HepG2 (cell line): ENCODE measurements around the gene NOX4. TPM values are rescaled to one million over a fixed set of nuclear protein-coding genes. Genes with fewer than 3 reads are reported as not detected.
"Not testable (repeated sequence)": the region's sequence is repeated elsewhere in the genome, so short reads cannot be mapped to it uniquely, and the experiment has no call there.

ENCODE experiments used
- ATAC-seq: fragments of 200-7000 bp; cut with Tn5 transposase; 3 replicates; pipeline ENCODE4 v1.9.1; 2020; ENCODE audit warnings: mild to moderate bottlenecking, moderate library complexity
- BruUV-seq: library from RNA; stranded (reverse); fragments of 400-500 nt; replicated peaks from 2 replicates; lab custom pipeline; 2021; lab: Mats Ljungman, UMichigan
- CTCF ChIA-PET: fragments of 300-600 bp; formaldehyde crosslinking; extraction: SDS; loops from one replicate; lab custom pipeline; 2021; ENCODE audit warnings: low total read pairs, inconsistent platforms, low intra/inter-chr PET ratio; lab: Yijun Ruan, JAX
- POLR2A ChIA-PET: fragments of 350-600 bp; sonication (Branson Sonifier 250); formaldehyde crosslinking; loops from one replicate; lab custom pipeline; 2020; ENCODE audit warnings: antibody characterized with exemption, inconsistent platforms; lab: Yijun Ruan, JAX
- DNase-seq: peaks from one replicate; pipeline ENCODE4 v3.0.0-alpha.2; 2015; ENCODE audit warnings: low spot score
- FAIRE-seq: peaks from 3 replicates; lab custom pipeline; 2011; peaks lifted over from hg19 to GRCh38; lab: Jason Lieb, UNC
- H2AFZ ChIP-seq: one replicate; pipeline ENCODE4 v1.6.1; 2011; ENCODE audit warnings: low read length, inconsistent platforms
- H3K27ac ChIP-seq: fragments of 300-600 bp; 3 replicates; pipeline ENCODE4 v1.8.0; 2011; ENCODE audit warnings: mixed run types, mild to moderate bottlenecking, mixed read lengths, low read length, inconsistent platforms; ENCODE audit not compliant: insufficient read depth; ENCODE audit errors: extremely low read length
- H3K27me3 ChIP-seq, 2 experiments: fragments of 200-600 bp in 1 of 2; 2 replicates in 1 of 2; 3 replicates in 1 of 2; pipeline versions ENCODE4 v1.6.0 to v1.8.0; 2011; ENCODE audit warnings: low read length in 2 of 2, mild to moderate bottlenecking in 2 of 2, moderate library complexity in 2 of 2, inconsistent platforms in 1 of 2; ENCODE audit not compliant: insufficient read depth in 2 of 2, control insufficient read depth in 1 of 2
- H3K36me3 ChIP-seq, 2 experiments: fragments of 200-600 bp in 1 of 2; replicated peaks in 1 of 2; 2 replicates in 1 of 2; 3 replicates in 1 of 2; pipeline versions ENCODE4 v1.5.1 to v1.8.0; 2011; ENCODE audit warnings: low read length in 2 of 2, inconsistent platforms in 1 of 2; ENCODE audit not compliant: insufficient read depth in 2 of 2, control insufficient read depth in 1 of 2
- H3K4me1 ChIP-seq: 2 replicates; pipeline ENCODE4 v1.5.1; 2012; ENCODE audit warnings: low read length, inconsistent platforms; ENCODE audit not compliant: insufficient read depth
- H3K4me2 ChIP-seq: 2 replicates; pipeline ENCODE4 v1.6.0; 2011; ENCODE audit warnings: low read depth, low read length, inconsistent platforms
- H3K4me3 ChIP-seq, 3 experiments: fragments of 200-600 bp in 1 of 3; sonication (generic), shearing (Covaris generic) in 1 of 3; replicated peaks in 1 of 3; 2 replicates each; pipeline ENCODE4 v1.5.1; 2011 to 2016; ENCODE audit warnings: low read length in 3 of 3, inconsistent platforms in 2 of 3, low read depth in 2 of 3, mild to moderate bottlenecking in 2 of 3, control low read depth in 1 of 3, mixed read lengths in 1 of 3; ENCODE audit not compliant: insufficient read depth in 1 of 3
- H3K79me2 ChIP-seq: one replicate; pipeline ENCODE4 v1.6.1; 2011; ENCODE audit warnings: low read length, inconsistent platforms; ENCODE audit not compliant: insufficient read depth
- H3K9ac ChIP-seq: 2 replicates; pipeline ENCODE4 v1.6.0; 2011; ENCODE audit warnings: mild to moderate bottlenecking, low read depth, low read length, inconsistent platforms; ENCODE audit not compliant: insufficient read depth
- H3K9me3 ChIP-seq: 2 replicates; pipeline ENCODE4 v1.5.1; 2012; ENCODE audit warnings: mild to moderate bottlenecking, low read length
- H4K20me1 ChIP-seq: 2 replicates; pipeline ENCODE4 v1.6.0; 2011; ENCODE audit warnings: inconsistent platforms, mild to moderate bottlenecking, low read length, moderate library complexity; ENCODE audit not compliant: insufficient read depth
- AHR ChIP-seq: IDR thresholded peaks from 2 replicates; pipeline ENCODE4 v1.6.1; 2018; ENCODE audit warnings: missing genetic modification reagents, missing compliant biosample characterization
- PHF5A ChIP-seq: IDR thresholded peaks from one replicate; pipeline ENCODE4 v1.6.1; 2018; ENCODE audit warnings: low read depth, missing genetic modification reagents; ENCODE audit not compliant: unreplicated experiment
- WGBS: methylation state at CpG from one replicate; pipeline ENCODE4 v1.1.6; 2017; ENCODE audit warnings: low lambda C conversion rate; 5-methylcytosine and 5-hydroxymethylcytosine counted together
- in situ Hi-C: cut with HindIII; loops from 2 replicates; pipeline ENCODE4 v1.10.0; 2017; ENCODE audit warnings: low pct_unique_long_range_greater_than_20kb; ENCODE audit not compliant: extremely low pct_ligation_motif_present
- intact Hi-C: fragments of 100-400 bp; cut with micrococcal nuclease; formaldehyde crosslinking; loops from one replicate; pipeline ENCODE4 v1.10.0; 2022; ENCODE audit not compliant: unreplicated experiment
- polyA plus RNA-seq, 8 experiments: library from polyadenylated mRNA; depleted of rRNA in 3 of 8; stranded (reverse) in 7 of 8; unstranded in 1 of 8; fragments of >200 nt; fragmentation: Illumina TruSeq in 4 of 8; extraction: Trizol in 4 of 8; gene quantifications; 2 replicates each; pipeline versions ENCODE4 v1.2.1 to v1.2.3, GENCODE V29; 2011 to 2016; ENCODE audit warnings: low read depth in 4 of 8, missing spikeins in 1 of 8, mixed read lengths in 1 of 8; ENCODE audit not compliant: insufficient read depth in 1 of 8
- total RNA-seq, 5 experiments: library from RNA; depleted of rRNA; stranded (reverse); fragments of >200 nt; fragmentation: Illumina TruSeq; extraction: Trizol; gene quantifications; 2 replicates each; pipeline ENCODE4 v1.2.3, GENCODE V29; 2016; ENCODE audit warnings: low read depth in 1 of 5

The NOX4 gene
- total and polyA plus RNA-seq, 2 of the 13 experiments (the other 11 are each of a cell fraction or from before 2014, with no cell fraction given), result not detected

DNA sequence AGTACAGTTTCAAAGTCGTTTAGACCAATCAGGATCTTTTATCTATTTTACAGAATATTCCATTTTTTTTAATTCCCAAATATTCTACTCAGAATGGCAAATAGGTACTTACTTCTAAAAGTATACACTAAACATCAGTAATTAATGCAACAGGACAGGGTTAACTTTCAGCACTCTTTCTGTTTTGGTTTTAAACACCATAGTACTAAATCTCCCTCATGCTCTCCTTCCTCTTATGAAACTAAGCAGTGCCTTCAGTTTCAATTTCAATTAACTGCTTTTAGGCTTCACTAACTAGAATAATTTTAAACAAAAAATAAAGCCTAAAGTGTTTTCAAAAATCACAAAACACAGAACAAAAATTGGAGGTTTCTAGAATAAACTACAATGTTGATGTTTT, 57.9 kb downstream of the NOX4 start (continued):
- TF ChIP-seq PHF5A (CRISPR knock-in tag), result no peak
- no peak for TF ChIP-seq AHR (CRISPR knock-in tag)
- TF ChIP-seq, all 625 proteins: peak for 0

GRCh38 chr11:89432182-89432581, 59.0 kb downstream of the NOX4 start:
- ATAC-seq, POLR2A ChIA-PET, H3K27ac ChIP-seq, CTCF ChIA-PET, H3K4me3 ChIP-seq, intact Hi-C loops, in situ Hi-C loops, BruUV-seq, H3K27me3 ChIP-seq, H3K4me2 ChIP-seq, H3K79me2 ChIP-seq, H2AFZ ChIP-seq, H3K36me3 ChIP-seq, H3K9ac ChIP-seq, H3K4me1 ChIP-seq, H3K9me3 ChIP-seq, H4K20me1 ChIP-seq, FAIRE-seq, DNase-seq: not testable (repeated sequence)
- 31% methylated on average over 3 of the region's 3 CpGs for WGBS

DNA sequence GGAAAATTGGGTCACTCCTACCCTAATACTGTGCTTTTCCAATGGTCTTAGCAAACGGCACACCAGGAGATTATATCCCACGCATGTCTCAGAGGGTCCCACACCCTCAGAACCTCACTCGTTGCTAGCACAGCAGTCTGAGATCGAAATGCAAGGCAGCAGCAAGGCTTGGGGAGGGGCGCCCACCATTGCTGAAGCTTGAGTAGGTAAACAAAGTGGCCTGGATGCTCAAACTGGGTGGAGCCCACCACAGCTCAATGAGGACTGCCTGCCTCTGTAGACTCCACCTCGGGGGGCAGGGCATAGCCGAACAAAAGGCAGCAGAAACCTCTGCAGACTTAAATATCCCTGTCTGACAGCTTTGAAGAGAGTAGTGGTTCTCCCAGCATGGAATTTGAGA, 64.7 kb downstream of the NOX4 start:
- FAIRE-seq, CTCF ChIA-PET, H2AFZ ChIP-seq, H3K9me3 ChIP-seq, BruUV-seq, H3K27ac ChIP-seq, ATAC-seq, H3K4me2 ChIP-seq, POLR2A ChIA-PET, H3K9ac ChIP-seq, H3K79me2 ChIP-seq, H3K4me1 ChIP-seq, H3K4me3 ChIP-seq, H3K36me3 ChIP-seq, DNase-seq, H4K20me1 ChIP-seq, intact Hi-C loops, H3K27me3 ChIP-seq, in situ Hi-C loops: not testable (repeated sequence)
- WGBS, result 0% methylated on average over 3 of the region's 7 CpGs
